Upper lobe of left lung (tissue), 6 donors: ENCODE results near the gene UBE2L5. TPM values are rescaled to one million over a fixed set of nuclear protein-coding genes. Genes with fewer than 3 reads are reported as not detected.
A peak's percentile ranks its signal among the peaks of the same experiment; 100 is the strongest.

ENCODE experiments used
- ATAC-seq, 2 donors: fragments of 200-7000 bp; cut with Tn5 transposase; one replicate each; pipeline ENCODE4 v1.9.1; 2022; ENCODE audit warnings: mild to moderate bottlenecking in 2 of 2, moderate library complexity in 2 of 2; ENCODE audit not compliant: low FRiP score in 2 of 2
- DNase-seq, 2 donors: peaks; one replicate each; pipeline ENCODE4 v3.0.0-alpha.2; 2019 to 2020
- H3K27ac ChIP-seq, 4 donors: fragments of 200-600 bp; sonication (generic); one replicate each; pipeline ENCODE4 v1.5.1; 2016 to 2019
- H3K27me3 ChIP-seq, 4 donors: fragments of 200-600 bp; sonication (generic); one replicate each; pipeline ENCODE4 v1.5.1; 2017 to 2019
- H3K36me3 ChIP-seq, 4 donors: fragments of 200-600 bp; sonication (generic); one replicate each; pipeline ENCODE4 v1.5.1; 2016 to 2019
- H3K4me1 ChIP-seq, 4 donors: fragments of 200-600 bp; sonication (generic); one replicate each; pipeline ENCODE4 v1.5.1; 2018 to 2019
- H3K4me3 ChIP-seq, 4 donors: fragments of 200-600 bp; sonication (generic); one replicate each; pipeline ENCODE4 v1.5.1; 2017 to 2019; ENCODE audit warnings: mild to moderate bottlenecking in 2 of 4, moderate library complexity in 1 of 4
- H3K9me3 ChIP-seq, 4 donors: fragments of 200-600 bp; sonication (generic); one replicate each; pipeline ENCODE4 v1.5.1; 2018 to 2019
- EP300 ChIP-seq, 4 donors: sonication (generic); formaldehyde crosslinking; IDR thresholded peaks; one replicate each; pipeline ENCODE4 v1.5.1; 2017; ENCODE audit warnings: antibody characterized with exemption in 4 of 4, control low read depth in 2 of 4
- POLR2A ChIP-seq, 4 donors: fragments of 450-650 bp; IDR thresholded peaks; one replicate each; pipeline ENCODE4 v1.5.1; 2016 to 2017; ENCODE audit warnings: antibody characterized with exemption in 4 of 4, mild to moderate bottlenecking in 2 of 4
- POLR2AphosphoS5 ChIP-seq, 2 donors: sonication (generic); formaldehyde crosslinking; IDR thresholded peaks; one replicate each; pipeline ENCODE4 v1.5.1; 2017; ENCODE audit warnings: antibody characterized with exemption in 2 of 2
- WGBS, 2 donors: methylation state at CpG; one replicate each; pipeline ENCODE4 v1.1.5; 2017 to 2018; 5-methylcytosine and 5-hydroxymethylcytosine counted together
- total RNA-seq, 6 donors: library from RNA; depleted of rRNA in 4 of 6; stranded (reverse); fragments of >200 nt in 4 of 6; gene quantifications; one replicate each; pipeline versions ENCODE4 v1.1.0 to v1.2.1, GENCODE V29; 2016 to 2021
- TF ChIP-seq, protein P1 (sequence below), 6 experiments: fragments of 450-650 bp in 4 of 6; fragments of 200-600 bp in 2 of 6; sonication (generic) in 2 of 6; IDR thresholded peaks; one replicate each; pipeline ENCODE4 v1.5.1; 2016 to 2019; ENCODE audit warnings: antibody characterized with exemption in 6 of 6
- donor health status: DM: no; HTN: no; CAD: no; lungs with moderate emphysema.
- donor health status: DM: no; HTN: yes; CAD: no; lungs with severe emphysema.

The UBE2L5 gene
- total RNA-seq, 6 donors from 2014 or later, result not detected

DNA sequence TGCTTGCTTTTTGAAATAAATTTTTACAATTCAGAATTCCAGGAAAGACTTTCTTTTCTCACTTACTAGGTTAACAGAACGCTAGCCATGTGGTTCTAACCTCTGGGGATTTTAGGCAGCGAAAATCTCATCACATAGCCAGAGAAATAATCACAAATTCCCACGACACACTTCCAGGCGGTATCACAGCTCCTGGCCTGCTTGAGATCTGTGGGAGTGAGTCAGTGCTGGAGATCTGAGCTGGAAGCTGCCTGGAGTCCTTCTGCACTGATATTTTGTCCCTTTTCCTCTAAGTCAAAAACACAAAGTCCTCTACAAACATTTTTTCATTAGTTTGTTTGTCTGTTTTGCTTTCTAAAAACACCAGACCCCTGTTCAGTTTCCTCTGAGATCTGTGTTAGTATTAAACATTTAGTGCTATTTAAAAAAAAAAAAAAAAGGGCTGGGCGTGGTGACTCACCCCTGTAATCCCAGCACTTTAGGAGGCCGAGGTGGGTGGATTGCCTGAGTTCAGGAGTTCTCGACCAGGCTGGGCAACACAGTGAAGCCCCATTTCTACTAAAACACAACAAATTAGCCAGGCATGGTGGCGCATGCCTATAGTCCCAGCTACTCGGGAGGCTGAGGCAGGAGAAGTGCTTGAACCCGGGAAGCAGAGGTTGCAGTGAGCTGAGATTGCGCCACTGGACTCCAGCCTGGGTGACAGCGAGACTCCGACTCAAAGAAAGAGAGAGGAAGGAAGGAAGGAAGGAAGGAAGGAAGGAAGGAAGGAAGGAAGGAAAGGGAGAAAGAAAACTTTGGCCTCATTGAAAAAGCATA lies 12.2 kb upstream of the UBE2L5 start:
- H3K27me3 ChIP-seq, result no peaks in the 10 kb centered on the region
- TF ChIP-seq POLR2AphosphoS5 (IDR thresholded peaks at IDR 0.05) (no peak), EP300 (IDR thresholded peaks at IDR 0.05) (no peak), POLR2A (IDR thresholded peaks at IDR 0.05) (no peak)
- TF ChIP-seq, protein P1, sequence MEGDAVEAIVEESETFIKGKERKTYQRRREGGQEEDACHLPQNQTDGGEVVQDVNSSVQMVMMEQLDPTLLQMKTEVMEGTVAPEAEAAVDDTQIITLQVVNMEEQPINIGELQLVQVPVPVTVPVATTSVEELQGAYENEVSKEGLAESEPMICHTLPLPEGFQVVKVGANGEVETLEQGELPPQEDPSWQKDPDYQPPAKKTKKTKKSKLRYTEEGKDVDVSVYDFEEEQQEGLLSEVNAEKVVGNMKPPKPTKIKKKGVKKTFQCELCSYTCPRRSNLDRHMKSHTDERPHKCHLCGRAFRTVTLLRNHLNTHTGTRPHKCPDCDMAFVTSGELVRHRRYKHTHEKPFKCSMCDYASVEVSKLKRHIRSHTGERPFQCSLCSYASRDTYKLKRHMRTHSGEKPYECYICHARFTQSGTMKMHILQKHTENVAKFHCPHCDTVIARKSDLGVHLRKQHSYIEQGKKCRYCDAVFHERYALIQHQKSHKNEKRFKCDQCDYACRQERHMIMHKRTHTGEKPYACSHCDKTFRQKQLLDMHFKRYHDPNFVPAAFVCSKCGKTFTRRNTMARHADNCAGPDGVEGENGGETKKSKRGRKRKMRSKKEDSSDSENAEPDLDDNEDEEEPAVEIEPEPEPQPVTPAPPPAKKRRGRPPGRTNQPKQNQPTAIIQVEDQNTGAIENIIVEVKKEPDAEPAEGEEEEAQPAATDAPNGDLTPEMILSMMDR (IDR thresholded peaks at IDR 0.05), result no peak
- ATAC-seq (peak in 1 of 2 donors; percentile 67), DNase-seq (no peak)
- peaks cover 3 to 15% (median 11%) of the 10 kb centered on the region in 4 donors for H3K4me1 ChIP-seq
- WGBS, 2 donors, result 76 to 83% methylated on average over 13 of the region's 13 CpGs
- no peaks in the 10 kb centered on the region for H3K9me3 ChIP-seq
- no peak overlapping the region for H3K27ac ChIP-seq
- no peaks in the 10 kb centered on the region for H3K36me3 ChIP-seq
- H3K4me3 ChIP-seq, result no peak overlapping the region

DNA sequence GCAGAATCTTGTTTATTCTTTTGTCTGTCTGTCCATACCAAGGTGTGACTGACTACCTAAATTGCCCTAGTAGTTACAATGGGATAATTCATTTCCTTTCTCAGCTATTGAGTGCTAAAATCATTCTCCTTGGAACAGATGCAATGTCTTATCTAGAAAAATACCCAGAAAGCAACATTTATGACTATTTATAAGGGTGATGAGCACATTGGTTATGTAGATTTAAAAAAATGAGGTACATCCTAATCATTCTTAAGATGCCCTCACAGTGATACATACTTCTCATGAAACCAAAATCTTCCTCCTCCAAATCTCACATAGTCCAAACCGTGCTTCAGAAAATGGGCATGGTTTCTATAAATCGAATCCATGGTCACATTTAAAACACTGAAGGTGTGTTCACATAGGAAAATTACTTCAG lies 11.6 kb upstream of the UBE2L5 start:
- Histone ChIP-seq H3K27me3 (no peaks in the 10 kb centered on the region), H3K9me3 (no peaks in the 10 kb centered on the region), H3K4me1 (peaks cover 3 to 15% (median 11%) of the 10 kb centered on the region in 4 donors), H3K4me3 (no peak overlapping the region), H3K27ac (no peak overlapping the region), H3K36me3 (no peaks in the 10 kb centered on the region)
- WGBS, 2 donors, result 96 to 98% methylated on average over 2 of the region's 2 CpGs
- TF ChIP-seq, protein P1 (IDR thresholded peaks at IDR 0.05), result no peak
- TF ChIP-seq POLR2A (IDR thresholded peaks at IDR 0.05) (no peak), EP300 (IDR thresholded peaks at IDR 0.05) (no peak), POLR2AphosphoS5 (IDR thresholded peaks at IDR 0.05) (no peak)
- no peak for DNase-seq
- ATAC-seq, result no peak

DNA sequence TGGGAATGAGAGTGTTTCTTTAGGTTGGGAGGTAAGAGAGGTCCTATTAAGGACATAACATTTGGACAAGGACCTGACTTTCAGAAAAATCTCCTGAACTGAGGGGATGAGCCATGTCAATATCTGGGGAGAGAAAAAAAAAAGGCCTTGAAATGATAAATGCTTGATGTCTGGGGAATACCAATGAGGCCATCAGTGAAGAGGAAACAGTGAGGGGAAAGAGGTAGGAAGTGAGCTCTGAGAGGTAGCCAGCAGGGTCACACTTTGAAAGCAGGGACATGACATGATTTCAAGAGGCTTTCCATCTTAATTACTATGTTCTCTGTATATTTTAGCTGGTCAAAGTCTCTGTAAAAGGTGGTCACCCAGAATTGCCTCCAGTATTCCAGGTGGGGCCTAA lies 9.9 kb upstream of the UBE2L5 start:
- ATAC-seq (no peak), DNase-seq (no peak)
- Histone ChIP-seq H3K36me3 (no peaks in the 10 kb centered on the region), H3K9me3 (no peaks in the 10 kb centered on the region), H3K27me3 (no peaks in the 10 kb centered on the region), H3K4me3 (no peak overlapping the region), H3K4me1 (peaks cover 3 to 15% (median 11%) of the 10 kb centered on the region in 4 donors), H3K27ac (no peak overlapping the region)
- TF ChIP-seq, protein P1 (IDR thresholded peaks at IDR 0.05), result no peak
- no peak for TF ChIP-seq POLR2AphosphoS5 (IDR thresholded peaks at IDR 0.05)
- TF ChIP-seq POLR2A (IDR thresholded peaks at IDR 0.05), result no peak

DNA sequence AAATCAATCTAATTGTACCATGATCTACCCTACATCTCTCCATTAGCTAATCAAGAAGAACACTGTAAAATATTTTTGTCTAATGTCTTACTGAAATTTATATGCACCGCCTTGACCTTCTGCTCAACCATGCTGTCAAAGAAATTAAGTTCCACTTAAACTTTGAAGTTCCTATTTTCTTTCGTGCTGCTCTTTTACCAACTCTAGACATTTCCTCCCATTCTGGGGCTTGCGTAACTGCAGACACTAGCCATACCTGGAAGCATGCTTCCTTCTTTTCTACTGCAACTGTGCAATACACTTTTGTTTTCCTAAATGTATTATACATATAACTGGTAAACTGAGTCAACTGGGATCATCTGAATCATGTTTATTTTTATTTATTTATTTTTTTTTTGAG lies 8.5 kb upstream of the UBE2L5 start:
- WGBS, 2 donors, result 49 to 82% methylated on average over 2 to 3 of the region's 3 CpGs
- Histone ChIP-seq H3K36me3 (no peaks in the 10 kb centered on the region), H3K27me3 (no peaks in the 10 kb centered on the region), H3K27ac (no peak overlapping the region), H3K4me3 (no peak overlapping the region), H3K9me3 (no peaks in the 10 kb centered on the region), H3K4me1 (peaks cover 0 to 5% (median 4%) of the 10 kb centered on the region in 4 donors)
- ATAC-seq (no peak), DNase-seq (no peak)
- TF ChIP-seq EP300 (IDR thresholded peaks at IDR 0.05) (no peak), POLR2AphosphoS5 (IDR thresholded peaks at IDR 0.05) (no peak), POLR2A (IDR thresholded peaks at IDR 0.05) (no peak)
- TF ChIP-seq, protein P1 (IDR thresholded peaks at IDR 0.05), result no peak
